GM21576 (cell line): ENCODE results near the gene MTERF2.

Source experiments
- ATAC-seq: cut with Tn5 transposase; IDR thresholded peaks from one replicate; pipeline ENCODE4 v1.9.1; 2021; ENCODE audit warnings: mild to moderate bottlenecking, moderate library complexity; ENCODE audit not compliant: unreplicated experiment

MTERF2 gene

DNA sequence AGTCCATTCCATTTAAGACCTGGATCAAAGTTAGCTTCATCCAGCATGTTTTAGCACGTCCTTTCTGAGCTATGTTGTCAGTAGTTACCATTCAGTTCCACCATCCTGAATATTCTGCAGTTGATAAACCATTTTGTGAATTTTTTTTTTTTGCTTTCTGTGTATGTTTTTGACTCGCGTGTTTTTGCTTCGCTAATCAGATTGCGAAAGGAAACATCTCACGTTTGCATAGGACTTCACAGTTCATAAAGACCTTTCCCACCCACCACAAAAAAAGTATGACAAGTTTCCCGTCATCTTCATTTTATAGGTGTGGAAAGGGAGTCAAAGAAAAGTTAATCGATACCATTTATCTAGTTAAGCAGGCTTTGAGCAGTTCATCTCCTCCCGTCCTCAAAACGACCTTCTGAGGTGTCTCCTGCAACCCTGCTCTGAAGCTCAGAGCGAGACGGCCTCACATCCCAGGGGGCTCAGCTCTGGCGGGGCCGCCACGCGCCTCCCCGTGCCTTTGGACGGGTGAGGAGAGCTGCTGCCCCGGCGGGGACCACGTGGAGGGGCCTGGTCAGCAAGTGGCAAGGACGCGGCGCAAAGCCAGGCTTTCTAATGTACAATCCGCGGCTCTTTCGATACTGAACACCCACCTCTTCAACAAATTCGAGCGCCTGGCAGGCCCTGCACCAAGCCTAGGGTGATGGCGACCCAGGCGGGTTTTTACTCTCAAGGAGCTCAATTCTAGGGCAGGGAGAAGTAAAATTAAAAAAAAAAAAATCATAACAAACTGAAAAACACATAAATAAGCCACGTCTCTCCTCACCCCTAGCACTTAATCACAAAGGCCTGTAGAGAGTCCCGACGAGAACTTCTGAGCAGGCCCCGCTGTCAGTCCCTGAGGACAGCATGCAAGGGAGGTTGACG lies 32.2 kb downstream of the MTERF2 start:
- no peak for ATAC-seq

DNA sequence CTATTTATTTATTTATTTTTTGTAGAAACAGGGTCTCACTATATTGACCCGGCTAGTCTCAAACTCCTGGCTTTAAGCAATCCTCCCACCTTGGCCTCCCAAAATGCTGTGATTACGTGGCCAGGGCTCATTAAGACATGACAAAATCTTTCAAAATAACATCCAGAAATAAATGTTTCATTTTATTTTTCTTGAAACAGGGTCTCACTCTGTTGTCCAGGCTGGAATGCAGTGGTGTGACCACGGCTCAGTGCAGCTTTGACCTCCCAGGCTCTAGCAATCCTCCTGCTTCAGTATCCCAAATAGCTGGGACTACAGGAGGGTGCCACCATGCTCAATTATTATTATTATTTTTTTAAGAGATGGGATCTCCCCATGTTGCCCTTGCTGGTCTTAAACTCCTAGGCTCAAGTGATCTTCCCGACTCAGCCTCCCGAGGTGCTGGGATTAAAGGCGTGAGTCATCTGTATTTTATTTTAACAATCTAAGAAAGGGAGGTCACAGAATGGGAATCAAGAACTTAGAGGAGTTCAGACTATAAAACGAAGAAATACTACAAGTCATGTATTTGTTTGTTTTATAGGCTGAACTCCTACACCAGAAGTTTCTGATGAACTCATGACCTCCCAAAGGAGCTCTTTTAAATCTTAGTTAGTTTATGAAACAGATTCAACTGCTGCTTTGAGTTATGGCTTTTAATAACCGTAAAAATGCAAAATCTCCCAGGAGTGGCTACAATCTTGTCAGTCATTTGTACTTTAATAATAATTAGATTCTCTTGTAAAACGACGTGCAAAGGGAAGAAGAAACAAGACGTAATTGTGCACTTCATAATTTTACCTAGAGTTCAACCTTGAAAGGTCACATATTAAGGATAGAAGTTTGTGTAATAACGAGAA lies 33.3 kb downstream of the MTERF2 start:
- ATAC-seq, result no peak

DNA sequence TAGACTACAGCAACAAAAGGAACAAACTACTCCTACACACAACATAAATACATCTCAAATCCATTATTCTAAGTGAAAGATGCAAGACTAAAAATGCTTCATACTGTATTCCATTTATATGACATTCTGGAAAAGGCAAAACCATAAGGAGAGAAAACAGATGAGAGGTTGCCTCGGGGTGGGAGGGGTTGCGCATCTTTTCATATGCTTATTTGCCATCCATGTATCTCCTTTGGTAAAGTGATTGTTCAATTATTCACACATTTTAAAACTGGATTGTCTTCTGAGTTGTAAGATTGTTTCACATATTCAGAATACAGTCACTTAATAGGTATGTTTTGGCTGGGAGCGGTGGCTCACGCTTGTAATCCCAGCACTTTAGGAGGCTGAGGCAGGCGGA lies 36.4 kb downstream of the MTERF2 start:
- no peak for ATAC-seq

DNA sequence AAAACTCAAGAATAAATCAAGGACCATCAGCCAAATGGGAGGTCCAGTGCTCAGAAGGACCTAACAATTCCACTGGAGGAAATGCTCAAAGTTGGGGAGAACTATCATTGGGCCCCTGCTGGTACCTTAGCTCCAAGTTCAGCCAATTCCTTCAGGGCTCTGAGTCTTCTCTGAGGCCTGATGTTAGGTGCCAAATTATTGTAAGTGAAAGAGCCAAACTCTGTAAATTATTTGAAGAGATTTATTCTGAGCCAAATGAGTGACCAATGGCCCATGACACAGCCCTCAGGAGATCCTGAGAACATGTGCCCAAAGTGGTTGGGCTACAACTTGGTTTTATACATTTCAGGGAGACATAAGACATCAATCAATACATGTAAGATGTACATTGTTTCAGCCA lies 39.5 kb downstream of the MTERF2 start:
- ATAC-seq, result no peak

DNA sequence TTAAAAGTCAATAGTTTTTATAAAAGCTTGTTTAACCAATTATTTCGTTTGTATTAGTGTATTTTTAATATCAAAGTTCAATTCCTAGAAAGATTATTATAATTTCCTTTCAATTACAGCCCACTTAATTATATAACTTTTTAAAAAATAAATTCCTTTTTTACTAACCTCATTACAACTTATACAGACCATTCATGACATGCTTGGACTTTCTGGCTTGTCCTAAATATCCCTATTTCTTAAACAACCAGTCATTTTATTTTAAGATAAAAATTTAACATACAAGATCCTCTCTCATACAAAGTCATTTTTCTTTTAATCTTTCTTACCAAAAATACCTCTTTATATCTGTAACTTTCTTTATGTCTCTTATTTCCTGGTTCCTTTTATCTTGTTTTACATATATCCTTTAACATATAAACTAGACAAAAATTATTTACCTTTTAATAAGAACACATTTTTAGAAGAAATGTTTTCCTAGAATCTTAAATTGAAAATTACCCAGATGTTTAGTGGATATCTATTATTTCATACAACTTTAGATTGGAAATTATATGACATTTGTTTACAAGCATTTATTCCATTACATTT lies 41.6 kb downstream of the MTERF2 start:
- no peak for ATAC-seq

DNA sequence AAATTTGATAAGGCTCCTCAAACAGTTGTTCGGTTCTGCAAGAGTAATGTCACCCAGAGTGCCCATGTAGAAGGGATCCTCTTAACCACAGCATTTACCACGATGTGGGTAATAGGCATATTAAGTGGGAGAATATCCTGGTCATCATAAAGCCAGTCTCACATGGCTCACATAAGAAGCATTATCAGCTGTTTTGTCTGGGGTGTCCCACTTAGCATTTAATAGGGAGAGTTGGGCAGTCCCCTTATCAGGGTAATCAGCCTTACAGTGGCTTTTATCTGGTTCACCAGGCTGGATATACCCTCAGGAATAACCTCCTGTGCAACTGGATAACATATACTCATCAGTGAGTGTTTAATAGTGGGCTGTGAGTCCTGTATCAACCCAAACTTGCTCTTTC lies 44.2 kb downstream of the MTERF2 start:
- no peak for ATAC-seq

DNA sequence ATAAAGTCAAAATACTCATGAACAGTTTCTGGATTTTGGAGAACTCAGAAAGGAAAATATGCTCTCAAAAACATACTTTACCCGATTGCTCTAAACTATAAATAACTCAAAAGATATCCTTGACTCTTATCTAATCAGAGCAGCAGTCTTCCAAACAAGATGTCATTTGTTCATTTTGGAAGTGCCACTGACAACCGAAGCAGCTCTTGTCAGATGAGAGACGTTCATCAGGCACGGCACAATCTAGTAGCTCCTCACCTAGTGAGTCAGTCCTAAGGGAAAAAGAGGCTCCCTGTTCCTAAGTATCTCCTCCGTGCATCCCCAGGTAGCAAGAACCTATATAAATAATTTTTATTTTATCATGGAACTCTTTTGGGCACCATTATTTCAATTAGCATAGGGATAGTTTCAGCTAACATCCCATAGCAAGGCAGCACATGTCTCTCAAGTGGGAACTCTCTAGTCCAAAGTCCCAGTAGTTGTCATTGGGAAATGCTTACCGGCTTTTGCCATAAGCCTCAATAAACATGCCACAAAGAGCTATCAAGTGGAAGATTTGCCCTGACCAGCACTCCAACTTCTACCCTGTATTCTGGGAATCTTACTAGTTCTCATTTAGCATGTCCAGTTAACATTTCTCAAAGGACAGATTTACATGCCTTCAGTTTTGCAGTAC lies 45.3 kb downstream of the MTERF2 start:
- ATAC-seq, result no peak

DNA sequence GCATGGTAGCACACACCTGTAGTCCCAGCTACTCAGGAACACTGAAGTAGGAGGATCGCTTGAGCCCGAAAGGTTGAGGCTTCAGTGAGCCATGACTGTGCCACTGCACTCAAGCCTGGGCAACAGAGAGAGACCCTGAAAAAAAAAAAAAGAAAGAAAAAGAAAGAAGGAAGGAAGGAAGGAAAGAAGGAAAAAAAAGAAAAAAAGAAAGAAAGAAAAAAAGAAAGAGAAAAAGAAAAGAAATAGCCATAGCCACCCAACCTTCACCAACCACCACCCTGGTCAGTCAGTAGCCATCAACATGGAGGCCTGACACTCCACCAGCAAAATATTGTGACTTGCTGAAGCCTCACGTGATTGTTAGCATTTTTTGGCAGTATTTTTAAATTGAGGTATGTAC lies 52.7 kb downstream of the MTERF2 start:
- no peak for ATAC-seq
